GM12891 (cell line): Measurements from ENCODE around the gene VPS11.

ENCODE experiments used
- POLR2A ChIP-seq: IDR thresholded peaks from 2 replicates; pipeline ENCODE4 v1.6.1; 2011; ENCODE audit warnings: low read depth, low read length, control low read depth
- POLR2AphosphoS5 ChIP-seq: IDR thresholded peaks from 2 replicates; pipeline ENCODE4 v1.6.1; 2011; ENCODE audit warnings: low read depth, low read length, control low read depth
- TAF1 ChIP-seq: IDR thresholded peaks from 2 replicates; pipeline ENCODE4 v1.6.1; 2011; ENCODE audit warnings: low read depth, low read length, control low read depth

- TF ChIP-seq POLR2AphosphoS5 (no peak), POLR2A (no peak), TAF1 (no peak)
Measured at GRCh38 chr11:119042927-119043326, 24.7 kb upstream of the VPS11 start.
